BE2C (cell line): ENCODE measurements around the gene DPP8.

ENCODE experiments used
- DNase-seq: peaks from one replicate; pipeline ENCODE4 v3.0.0-alpha.2; 2020
- H3K27me3 ChIP-seq: fragments of 250-450 bp; sonication (Bioruptor Pico); 2 replicates; pipeline ENCODE4 v1.5.1; 2020; ENCODE audit warnings: mild to moderate bottlenecking
- H3K36me3 ChIP-seq: fragments of 250-450 bp; sonication (Bioruptor Pico); 2 replicates; pipeline ENCODE4 v1.5.1; 2020; ENCODE audit warnings: mild to moderate bottlenecking
- H3K4me1 ChIP-seq: fragments of 250-450 bp; sonication (Bioruptor Pico); 2 replicates; pipeline ENCODE4 v1.5.1; 2020
- H3K4me3 ChIP-seq: 2 replicates; pipeline ENCODE4 v1.5.1; 2011; ENCODE audit warnings: low read depth, low read length
- H3K9me3 ChIP-seq: fragments of 250-450 bp; sonication (Bioruptor Pico); 2 replicates; pipeline ENCODE4 v1.5.1; 2020
- CTCF ChIP-seq: IDR thresholded peaks from 2 replicates; pipeline ENCODE4 v1.5.1; 2012; ENCODE audit warnings: mild to moderate bottlenecking, low read depth, low read length

The DPP8 gene

GRCh38 chr15:65395567-65396202 is 121.8 kb downstream of the DPP8 start:
- H3K36me3 ChIP-seq: no peaks in the 10 kb centered on the region
- H3K4me1 ChIP-seq: no peaks in the 10 kb centered on the region
- no peaks in the 10 kb centered on the region for H3K9me3 ChIP-seq
- no peak for DNase-seq
- TF ChIP-seq CTCF: peak; percentile 22; the same call in 1 of the 2 replicates
- H3K27me3 ChIP-seq: peaks cover 28% of the 10 kb centered on the region
- peak overlapping the region; percentile 24 for H3K4me3 ChIP-seq

- no peaks in the 10 kb centered on the region for H3K4me1 ChIP-seq
- no peak for TF ChIP-seq CTCF
- no peaks in the 10 kb centered on the region for H3K9me3 ChIP-seq
- no peak overlapping the region for H3K4me3 ChIP-seq
- no peak for DNase-seq
- H3K27me3 ChIP-seq: peaks cover 28% of the 10 kb centered on the region
- no peaks in the 10 kb centered on the region for H3K36me3 ChIP-seq
Observed at GRCh38 chr15:65394936-65395335, 122.6 kb downstream of the DPP8 start.

- no peak for TF ChIP-seq CTCF
- no peaks in the 10 kb centered on the region for H3K9me3 ChIP-seq
- peaks cover 28% of the 10 kb centered on the region for H3K27me3 ChIP-seq
- H3K4me1 ChIP-seq: no peaks in the 10 kb centered on the region
- DNase-seq: no peak
- H3K4me3 ChIP-seq: no peak overlapping the region
- H3K36me3 ChIP-seq: no peaks in the 10 kb centered on the region
Observed at GRCh38 chr15:65394280-65394789, 123.2 kb downstream of the DPP8 start.

GRCh38 chr15:65393557-65393956 is 123.9 kb downstream of the DPP8 start:
- peaks cover 28% of the 10 kb centered on the region for H3K27me3 ChIP-seq
- no peaks in the 10 kb centered on the region for H3K36me3 ChIP-seq
- H3K9me3 ChIP-seq: no peaks in the 10 kb centered on the region
- DNase-seq: no peak
- H3K4me3 ChIP-seq: no peak overlapping the region
- no peak for TF ChIP-seq CTCF
- H3K4me1 ChIP-seq: no peaks in the 10 kb centered on the region

GRCh38 chr15:65393091-65393490 is 124.4 kb downstream of the DPP8 start:
- Histone ChIP-seq H3K36me3 (no peaks in the 10 kb centered on the region), H3K27me3 (peaks cover 28% of the 10 kb centered on the region), H3K4me3 (no peak overlapping the region), H3K9me3 (no peaks in the 10 kb centered on the region), H3K4me1 (no peaks in the 10 kb centered on the region)
- no peak for DNase-seq
- TF ChIP-seq CTCF: no peak
